NT2/D1 (cell line): ENCODE results near the gene CRTC1.
"Not testable (repeated sequence)": the region's sequence is repeated elsewhere in the genome, so short reads cannot be mapped to it uniquely, and the experiment has no call there.

Source experiments
- DNase-seq: peaks from one replicate; pipeline ENCODE4 v3.0.0-alpha.2; 2011; ENCODE audit warnings: low read depth, low spot score
- H3K27me3 ChIP-seq: 2 replicates; pipeline ENCODE4 v1.6.0; 2011; ENCODE audit warnings: mild to moderate bottlenecking; ENCODE audit not compliant: insufficient read length, insufficient read depth
- H3K36me3 ChIP-seq: 2 replicates; pipeline ENCODE4 v1.6.1; 2011; ENCODE audit warnings: mild to moderate bottlenecking, low read length, mixed read lengths; ENCODE audit not compliant: insufficient read depth, insufficient read length
- H3K4me1 ChIP-seq: 2 replicates; pipeline ENCODE4 v1.5.1; 2011; ENCODE audit not compliant: insufficient read depth, insufficient read length
- H3K4me3 ChIP-seq: 2 replicates; pipeline ENCODE4 v1.5.1; 2011; ENCODE audit warnings: low read depth; ENCODE audit not compliant: insufficient read length
- H3K9ac ChIP-seq: 2 replicates; pipeline ENCODE4 v1.6.0; 2011; ENCODE audit warnings: low read depth; ENCODE audit not compliant: insufficient read length
- H3K9me3 ChIP-seq: 2 replicates; pipeline ENCODE4 v1.5.1; 2011; ENCODE audit warnings: mild to moderate bottlenecking, low read length; ENCODE audit not compliant: insufficient read depth
- SUZ12 ChIP-seq: IDR thresholded peaks from 2 replicates; pipeline ENCODE4 v1.6.1; 2011; ENCODE audit not compliant: insufficient read length, insufficient read depth; ENCODE audit errors: extremely low read depth
- YY1 ChIP-seq: IDR thresholded peaks from 2 replicates; pipeline ENCODE4 v1.6.1; 2011; ENCODE audit not compliant: insufficient read length, insufficient read depth
- ZNF274 ChIP-seq: IDR thresholded peaks from 2 replicates; pipeline ENCODE4 v1.6.1; 2011; ENCODE audit warnings: mild to moderate bottlenecking, low read depth, low read length

The CRTC1 gene

DNA sequence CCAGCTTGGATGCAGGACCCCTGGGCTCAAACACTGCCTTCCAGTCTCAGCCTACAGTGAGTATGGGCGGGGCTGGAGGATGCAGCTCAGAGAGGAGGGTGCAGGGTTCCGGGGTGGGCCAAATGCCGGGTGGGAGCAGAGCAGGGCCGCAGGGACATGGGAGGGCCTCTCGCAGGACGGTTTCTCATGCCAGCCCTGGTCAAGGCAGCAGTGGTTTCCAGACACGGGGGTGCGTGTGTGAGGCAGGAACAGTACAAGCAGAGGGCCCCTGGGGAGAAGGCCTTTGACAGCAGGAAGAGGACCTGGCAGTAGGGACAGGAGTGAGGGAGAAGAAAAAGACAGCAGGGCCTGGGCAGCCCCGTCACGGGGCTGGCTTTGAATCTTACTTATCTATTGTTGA lies 34.1 kb downstream of the CRTC1 start:
- DNase-seq, result no peak
- peak overlapping the region; percentile 13 for H3K9ac ChIP-seq
- H3K36me3 ChIP-seq, result peaks cover 16% of the 10 kb centered on the region
- no peaks in the 10 kb centered on the region for H3K27me3 ChIP-seq
- peaks cover 5% of the 10 kb centered on the region for H3K4me1 ChIP-seq
- H3K9me3 ChIP-seq, result no peaks in the 10 kb centered on the region
- TF ChIP-seq ZNF274 (no peak), YY1 (no peak), SUZ12 (no peak)
- H3K4me3 ChIP-seq, result no peak overlapping the region

DNA sequence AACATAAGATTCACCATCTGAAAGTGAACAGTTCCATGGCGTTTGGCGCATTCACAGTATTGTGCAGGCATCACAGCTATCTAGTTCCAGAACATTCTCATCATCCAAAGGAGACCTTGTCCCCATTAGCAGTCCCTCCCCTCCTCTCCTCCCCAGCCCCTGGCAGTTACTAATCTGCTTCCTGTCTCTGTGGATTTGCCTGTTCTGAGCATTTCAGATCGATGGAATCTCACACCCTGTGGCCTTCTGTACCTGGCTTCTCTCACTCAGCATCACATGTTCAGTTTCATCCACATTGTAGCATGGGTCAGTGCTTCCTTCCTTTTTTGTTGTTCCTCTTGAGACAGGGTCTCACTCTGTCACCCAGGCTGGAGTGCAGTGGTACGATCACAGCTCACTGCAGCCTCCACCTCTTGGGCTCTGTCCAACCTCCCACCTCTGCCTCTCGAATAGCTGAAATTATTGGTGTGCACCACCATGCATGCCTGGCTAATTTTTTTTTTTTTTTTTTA lies 34.6 kb downstream of the CRTC1 start:
- Histone ChIP-seq H3K4me3 (no peak overlapping the region), H3K9me3 (no peaks in the 10 kb centered on the region), H3K4me1 (peaks cover 5% of the 10 kb centered on the region), H3K36me3 (peaks cover 16% of the 10 kb centered on the region), H3K9ac (no peak overlapping the region), H3K27me3 (no peaks in the 10 kb centered on the region)
- TF ChIP-seq SUZ12, result no peak
- no peak for TF ChIP-seq YY1
- no peak for TF ChIP-seq ZNF274
- DNase-seq, result no peak

- no peaks in the 10 kb centered on the region for H3K27me3 ChIP-seq
- no peak overlapping the region for H3K9ac ChIP-seq
- H3K36me3 ChIP-seq, result peaks cover 9% of the 10 kb centered on the region
- peaks cover 8% of the 10 kb centered on the region for H3K4me1 ChIP-seq
- no peak for DNase-seq
- no peak for TF ChIP-seq YY1
- no peak for TF ChIP-seq SUZ12
- TF ChIP-seq ZNF274, result no peak
- H3K9me3 ChIP-seq, result no peaks in the 10 kb centered on the region
- no peak overlapping the region for H3K4me3 ChIP-seq
Measured at GRCh38 chr19:18718846-18719458, 35.5 kb downstream of the CRTC1 start.

- Histone ChIP-seq H3K27me3 (no peaks in the 10 kb centered on the region), H3K9ac (no peak overlapping the region), H3K4me3 (no peak overlapping the region), H3K4me1 (peaks cover 8% of the 10 kb centered on the region), H3K36me3 (peaks cover 9% of the 10 kb centered on the region), H3K9me3 (no peaks in the 10 kb centered on the region)
- DNase-seq, result no peak
- TF ChIP-seq YY1 (no peak), ZNF274 (no peak), SUZ12 (no peak)
Measured at GRCh38 chr19:18719541-18719940, 36.1 kb downstream of the CRTC1 start.

DNA sequence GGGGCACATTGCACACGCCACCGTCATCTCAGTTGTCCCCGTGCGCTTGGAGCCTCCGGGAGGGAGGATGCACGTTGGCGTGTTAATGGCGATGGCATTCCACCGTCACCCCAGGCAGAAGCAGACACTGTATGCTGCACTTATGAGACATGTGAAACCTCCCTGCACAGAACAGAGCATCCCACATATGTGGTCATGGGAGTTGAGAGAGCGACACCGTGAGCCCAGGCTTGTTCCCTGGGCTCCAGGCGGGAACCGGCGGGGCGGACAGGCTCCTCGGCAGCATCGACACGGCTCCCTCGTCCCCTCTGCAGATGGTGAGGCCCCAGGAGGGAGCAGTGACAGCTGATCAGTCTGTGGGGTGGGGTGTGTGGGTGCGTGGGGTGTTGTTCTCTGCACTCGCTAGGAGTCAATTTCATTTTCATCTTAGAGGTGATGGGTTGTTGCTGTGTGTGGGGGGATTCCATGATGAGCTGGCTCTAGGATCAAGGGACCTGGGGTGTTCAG lies 40.4 kb downstream of the CRTC1 start:
- no peak for DNase-seq
- Histone ChIP-seq H3K9me3 (no peaks in the 10 kb centered on the region), H3K27me3 (no peaks in the 10 kb centered on the region), H3K4me1 (peaks cover 13% of the 10 kb centered on the region), H3K9ac (no peak overlapping the region), H3K36me3 (peaks cover 5% of the 10 kb centered on the region), H3K4me3 (no peak overlapping the region)
- TF ChIP-seq YY1 (no peak), SUZ12 (no peak), ZNF274 (no peak)

- Histone ChIP-seq H3K4me3 (no peak overlapping the region), H3K9ac (no peak overlapping the region), H3K27me3 (no peaks in the 10 kb centered on the region), H3K9me3 (no peaks in the 10 kb centered on the region), H3K4me1 (peaks cover 16% of the 10 kb centered on the region), H3K36me3 (peaks cover 4% of the 10 kb centered on the region)
- no peak for DNase-seq
- TF ChIP-seq YY1 (no peak), SUZ12 (no peak), ZNF274 (no peak)
Measured at GRCh38 chr19:18725841-18726770, 42.6 kb downstream of the CRTC1 start.

GRCh38 chr19:18726846-18727245 lies 43.4 kb downstream of the CRTC1 start:
- no peak overlapping the region for H3K9ac ChIP-seq
- no peak overlapping the region for H3K4me3 ChIP-seq
- peaks cover 20% of the 10 kb centered on the region for H3K4me1 ChIP-seq
- TF ChIP-seq YY1 (no peak), SUZ12 (no peak), ZNF274 (no peak)
- H3K36me3 ChIP-seq, result peaks cover 4% of the 10 kb centered on the region
- no peaks in the 10 kb centered on the region for H3K27me3 ChIP-seq
- no peaks in the 10 kb centered on the region for H3K9me3 ChIP-seq
- no peak for DNase-seq

GRCh38 chr19:18727602-18728001 lies 44.1 kb downstream of the CRTC1 start:
- H3K27me3 ChIP-seq, H3K9me3 ChIP-seq, DNase-seq, H3K36me3 ChIP-seq, H3K4me3 ChIP-seq, H3K9ac ChIP-seq: not testable (repeated sequence)
- H3K4me1 ChIP-seq, result peaks cover 21% of the 10 kb centered on the region
